ENCODE measurements around the gene DKKL1. TPM values are rescaled to one million over a fixed set of nuclear protein-coding genes. Genes with fewer than 3 reads are reported as not detected.

Gene DKKL1
- total RNA-seq, 1 donor from 2014 or later = 8.7 TPM

GRCh38 chr19:49407079-49407478 lies 43.4 kb downstream of the DKKL1 start:
- H3K9me3 Mint-ChIP-seq = no peaks in the 10 kb centered on the region
- H3K36me3 Mint-ChIP-seq = no peaks in the 10 kb centered on the region
- H3K27ac Mint-ChIP-seq = no peak overlapping the region
- DNase-seq (ENCODE audit: low spot score in 2 of 2, unreplicated experiment in 2 of 2) = no peak
- H3K4me1 Mint-ChIP-seq = peaks cover 13% of the 10 kb centered on the region
- no peak for TF ChIP-seq CTCF (IDR thresholded peaks at IDR 0.05; ENCODE audit: unreplicated experiment)
- H3K4me3 Mint-ChIP-seq = no peak overlapping the region
- peaks cover 23% of the 10 kb centered on the region for H3K27me3 Mint-ChIP-seq (ENCODE audit: low read depth)

GRCh38 chr19:49407482-49408015 lies 43.9 kb downstream of the DKKL1 start:
- Mint-ChIP-seq H3K36me3 (no peaks in the 10 kb centered on the region), H3K27ac (no peak overlapping the region), H3K4me3 (no peak overlapping the region), H3K27me3 (ENCODE audit: low read depth) (peaks cover 26% of the 10 kb centered on the region), H3K4me1 (peaks cover 17% of the 10 kb centered on the region), H3K9me3 (no peaks in the 10 kb centered on the region)
- no peak for DNase-seq (ENCODE audit: low spot score in 2 of 2, unreplicated experiment in 2 of 2)
- TF ChIP-seq CTCF (IDR thresholded peaks at IDR 0.05; ENCODE audit: unreplicated experiment) = no peak

GRCh38 chr19:49408816-49409440 lies 45.3 kb downstream of the DKKL1 start:
- peaks cover 23% of the 10 kb centered on the region for H3K4me1 Mint-ChIP-seq
- H3K36me3 Mint-ChIP-seq = no peaks in the 10 kb centered on the region

GRCh38 chr19:49409441-49410029 lies 45.9 kb downstream of the DKKL1 start:
- Mint-ChIP-seq H3K9me3 (no peaks in the 10 kb centered on the region), H3K4me1 (peaks cover 23% of the 10 kb centered on the region), H3K27ac (no peak overlapping the region), H3K27me3 (ENCODE audit: low read depth) (peaks cover 28% of the 10 kb centered on the region), H3K4me3 (no peak overlapping the region), H3K36me3 (no peaks in the 10 kb centered on the region)
- DNase-seq (ENCODE audit: low spot score in 2 of 2, unreplicated experiment in 2 of 2) = no peak
- TF ChIP-seq CTCF (IDR thresholded peaks at IDR 0.05; ENCODE audit: unreplicated experiment) = no peak

More at GRCh38 chr19:49408816-49409440, 45.3 kb downstream of the DKKL1 start:
- peaks cover 28% of the 10 kb centered on the region for H3K27me3 Mint-ChIP-seq (ENCODE audit: low read depth)
- DNase-seq (ENCODE audit: low spot score in 2 of 2, unreplicated experiment in 2 of 2) = no peak
- no peak overlapping the region for H3K27ac Mint-ChIP-seq
- no peaks in the 10 kb centered on the region for H3K9me3 Mint-ChIP-seq
- no peak for TF ChIP-seq CTCF (IDR thresholded peaks at IDR 0.05; ENCODE audit: unreplicated experiment)
- no peak overlapping the region for H3K4me3 Mint-ChIP-seq

GRCh38 chr19:49411681-49412326 lies 48.1 kb downstream of the DKKL1 start:
- no peaks in the 10 kb centered on the region for H3K9me3 Mint-ChIP-seq
- peaks cover 35% of the 10 kb centered on the region for H3K27me3 Mint-ChIP-seq (ENCODE audit: low read depth)
- H3K36me3 Mint-ChIP-seq = no peaks in the 10 kb centered on the region
- no peak for TF ChIP-seq CTCF (IDR thresholded peaks at IDR 0.05; ENCODE audit: unreplicated experiment)
- no peak overlapping the region for H3K27ac Mint-ChIP-seq
- no peak overlapping the region for H3K4me3 Mint-ChIP-seq
- H3K4me1 Mint-ChIP-seq = peaks cover 33% of the 10 kb centered on the region
- no peak for DNase-seq (ENCODE audit: low spot score in 2 of 2, unreplicated experiment in 2 of 2)

Data from mesothelial cell of epicardium (in vitro differentiated cells).